Measurements from ENCODE around the gene PDE8A.

GRCh38 chr15:84944861-84945260, 36.8 kb upstream of the PDE8A start:
- TF ChIP-seq CTCF (IDR thresholded peaks at IDR 0.05) (no peak), POLR2A (IDR thresholded peaks at IDR 0.05) (no peak)

All from right lobe of liver (tissue), 4 donors.